Activated T-helper 9 cell treated with anti-CD3 and anti-CD28 coated beads, Interleukin-2, amount 50 U/mL, for 16 hours (primary cell): Measurements from ENCODE around the gene SERPINB10.

Experiments
- DNase-seq: peaks from one replicate; pipeline ENCODE4 v3.0.0-alpha.2; 2020; ENCODE audit warnings: low read depth

Gene SERPINB10

DNA sequence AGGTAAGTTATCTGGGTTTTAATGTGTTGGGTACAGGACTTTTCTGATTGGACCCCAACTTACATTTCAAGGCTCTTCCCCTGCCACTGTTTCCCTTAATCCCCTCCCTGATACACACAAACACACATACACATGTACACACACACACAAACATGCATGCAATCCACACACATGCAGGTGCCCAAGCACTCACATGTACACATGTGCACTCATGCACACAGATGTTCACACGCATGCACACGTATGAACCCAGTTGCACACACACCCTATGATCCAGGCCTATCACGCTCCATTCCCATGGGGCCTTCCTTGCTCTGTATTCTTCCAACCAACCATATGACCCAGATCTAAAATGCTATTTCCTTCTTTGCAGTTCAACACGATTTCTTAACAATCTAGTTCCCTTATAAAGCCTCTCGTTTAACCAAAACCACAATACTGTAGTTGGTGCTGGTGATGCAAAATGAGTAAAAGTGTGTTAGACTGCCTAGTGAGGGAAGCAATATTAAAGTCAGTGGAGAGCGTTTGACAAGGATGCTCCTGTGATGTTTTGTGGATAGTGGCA, 73.2 kb downstream of the SERPINB10 start:
- DNase-seq, result no peak

GRCh38 chr18:63981719-63982118, 74.0 kb downstream of the SERPINB10 start:
- DNase-seq, result no peak

- no peak for DNase-seq
These were observed 74.6 kb downstream of the SERPINB10 start for GRCh38 chr18:63982361-63982760.
